WTC11 (cell line): Measurements from ENCODE around the gene SMYD3. TPM values are rescaled to one million over a fixed set of nuclear protein-coding genes. Genes with fewer than 3 reads are reported as not detected.

Source experiments
- ATAC-seq: fragments of 200-7000 bp; cut with Tn5 transposase; 2 replicates; pipeline ENCODE4 v1.10.0; 2021; ENCODE audit warnings: mild to moderate bottlenecking, moderate library complexity
- CTCF ChIA-PET: fragments of 300-600 bp; sonication (Branson Sonifier 250); formaldehyde crosslinking; loops from one replicate; lab custom pipeline; 2021; ENCODE audit warnings: antibody characterized with exemption; lab: Charles Lee
- POLR2A ChIA-PET: fragments of 350-600 bp; sonication (Branson Sonifier 250); formaldehyde crosslinking; loops from one replicate; lab custom pipeline; 2021; ENCODE audit warnings: antibody characterized with exemption; lab: Charles Lee
- DNase-seq: peaks from one replicate; pipeline ENCODE4 v3.0.0; 2021; ENCODE audit warnings: low spot score
- H3K27ac Mint-ChIP-seq: 2 replicates; pipeline ENCODE4 v1.8.0; 2021; ENCODE audit warnings: mixed read lengths
- H3K27me3 Mint-ChIP-seq: 2 replicates; pipeline ENCODE4 v1.8.0; 2021; ENCODE audit warnings: low read depth, mild to moderate bottlenecking, moderate library complexity, mixed read lengths
- H3K36me3 Mint-ChIP-seq: 2 replicates; pipeline ENCODE4 v1.8.0; 2021; ENCODE audit warnings: mixed read lengths
- H3K4me1 Mint-ChIP-seq: 2 replicates; pipeline ENCODE4 v1.8.0; 2022; ENCODE audit warnings: mixed read lengths
- H3K4me3 Mint-ChIP-seq: 2 replicates; pipeline ENCODE4 v1.8.0; 2021; ENCODE audit warnings: mild to moderate bottlenecking, moderate library complexity, mixed read lengths
- H3K9me3 Mint-ChIP-seq: 2 replicates; pipeline ENCODE4 v1.8.0; 2021; ENCODE audit warnings: mixed read lengths
- ATF2 ChIP-seq: sonication (generic); formaldehyde crosslinking; IDR thresholded peaks from 2 replicates; pipeline ENCODE4 v1.8.1; 2022; ENCODE audit warnings: low read depth, missing genetic modification reagents, borderline replicate concordance
- ATF3 ChIP-seq: sonication (generic); formaldehyde crosslinking; conservative IDR thresholded peaks from 2 replicates; pipeline ENCODE4 v1.8.1; 2022; ENCODE audit warnings: mild to moderate bottlenecking, missing genetic modification reagents
- ATF6 ChIP-seq: sonication (generic); formaldehyde crosslinking; IDR thresholded peaks from 2 replicates; pipeline ENCODE4 v1.8.1; 2023; ENCODE audit warnings: mild to moderate bottlenecking, missing genetic modification reagents
- EMX1 ChIP-seq: fragments of 250-450 bp; sonication (Bioruptor Pico); IDR thresholded peaks from 2 replicates; pipeline ENCODE4 v1.8.0; 2021; ENCODE audit warnings: mild to moderate bottlenecking
- ETV6 ChIP-seq: sonication (generic); formaldehyde crosslinking; IDR thresholded peaks from 2 replicates; pipeline ENCODE4 v1.8.1; 2022; ENCODE audit warnings: mild to moderate bottlenecking, missing genetic modification reagents
- FOXK1 ChIP-seq: sonication (generic); formaldehyde crosslinking; IDR thresholded peaks from 2 replicates; pipeline ENCODE4 v1.8.0; 2022; ENCODE audit warnings: mild to moderate bottlenecking, moderate library complexity, missing genetic modification reagents
- GTF2I ChIP-seq: fragments of 250-450 bp; sonication (Bioruptor Pico); conservative IDR thresholded peaks from 2 replicates; pipeline ENCODE4 v1.4.0; 2021; ENCODE audit warnings: mild to moderate bottlenecking
- IRF1 ChIP-seq: sonication (generic); formaldehyde crosslinking; IDR thresholded peaks from 2 replicates; pipeline ENCODE4 v1.8.0; 2023; ENCODE audit warnings: missing genetic modification reagents
- MYBL2 ChIP-seq: sonication (generic); formaldehyde crosslinking; IDR thresholded peaks from 2 replicates; pipeline ENCODE4 v1.8.1; 2023; ENCODE audit warnings: mild to moderate bottlenecking, moderate library complexity, missing genetic modification reagents
- OVOL2 ChIP-seq: fragments of 250-450 bp; sonication (Bioruptor Pico); IDR thresholded peaks from 2 replicates; pipeline ENCODE4 v1.9.0; 2021; ENCODE audit warnings: mild to moderate bottlenecking, borderline replicate concordance
- PRDM15 ChIP-seq: sonication (generic); formaldehyde crosslinking; IDR thresholded peaks from 2 replicates; pipeline ENCODE4 v1.8.0; 2022; ENCODE audit warnings: missing genetic modification reagents
- PREB ChIP-seq: sonication (generic); formaldehyde crosslinking; IDR thresholded peaks from 2 replicates; pipeline ENCODE4 v1.8.1; 2022; ENCODE audit warnings: mild to moderate bottlenecking, missing genetic modification reagents, moderate library complexity, borderline replicate concordance
- SOX15 ChIP-seq: fragments of 250-450 bp; sonication (Bioruptor Pico); IDR thresholded peaks from 2 replicates; pipeline ENCODE4 v1.9.0; 2021; ENCODE audit warnings: mild to moderate bottlenecking
- STAT6 ChIP-seq: sonication (generic); formaldehyde crosslinking; conservative IDR thresholded peaks from 2 replicates; pipeline ENCODE4 v1.8.1; 2023; ENCODE audit warnings: mild to moderate bottlenecking, low read depth, missing genetic modification reagents, moderate library complexity
- TP53 ChIP-seq: sonication (generic); formaldehyde crosslinking; IDR thresholded peaks from 2 replicates; pipeline ENCODE4 v1.8.1; 2023; ENCODE audit warnings: mild to moderate bottlenecking, missing genetic modification reagents
- ZBTB21 ChIP-seq: sonication (generic); formaldehyde crosslinking; IDR thresholded peaks from 2 replicates; pipeline ENCODE4 v1.8.1; 2023; ENCODE audit warnings: mild to moderate bottlenecking, missing genetic modification reagents, borderline replicate concordance
- ZNF396 ChIP-seq: fragments of 250-450 bp; sonication (Bioruptor Pico); IDR thresholded peaks from 2 replicates; pipeline ENCODE4 v1.8.0; 2021; ENCODE audit warnings: mild to moderate bottlenecking, moderate library complexity, borderline replicate concordance
- ZNF425 ChIP-seq: fragments of 250-450 bp; sonication (Bioruptor Pico); conservative IDR thresholded peaks from 2 replicates; pipeline ENCODE4 v1.9.0; 2021; ENCODE audit warnings: mild to moderate bottlenecking
- total RNA-seq: library from RNA; stranded (reverse); gene quantifications from 3 replicates; pipeline ENCODE4 v1.2.3, GENCODE V29; 2021

Gene SMYD3
- total RNA-seq, 1 experiment from 2014 or later, result 21.4 TPM

- TF ChIP-seq ZNF396 (CRISPR knock-in tag) (no peak), SOX15 (CRISPR knock-in tag) (no peak), ATF3 (CRISPR knock-in tag) (no peak), PREB (CRISPR knock-in tag) (no peak), EMX1 (no peak), ZNF425 (CRISPR knock-in tag) (no peak), PRDM15 (CRISPR knock-in tag) (no peak), FOXK1 (CRISPR knock-in tag) (no peak)
Observed at GRCh38 chr1:246081856-246082668, 425.0 kb downstream of the SMYD3 start (continued).

- CTCF ChIA-PET, result interaction anchor here (1.1 kb wide), 1 partner anchor 10 kb away, joined by 3 read pairs; no protein-coding TSS in a partner anchor
- DNase-seq, result no peak
- TF ChIP-seq ATF2 (CRISPR knock-in tag) (no peak), ATF6 (no peak), ETV6 (CRISPR knock-in tag) (no peak), GTF2I (no peak), MYBL2 (CRISPR knock-in tag) (no peak), TP53 (CRISPR knock-in tag) (no peak), STAT6 (no peak), IRF1 (CRISPR knock-in tag) (no peak), OVOL2 (CRISPR knock-in tag) (no peak), ZBTB21 (CRISPR knock-in tag) (no peak)
Observed at GRCh38 chr1:246081138-246081702, 425.9 kb downstream of the SMYD3 start.

More at GRCh38 chr1:246081138-246081702, 425.9 kb downstream of the SMYD3 start:
- Mint-ChIP-seq H3K4me3 (no peak overlapping the region), H3K4me1 (peaks cover 8% of the 10 kb centered on the region), H3K27me3 (no peaks in the 10 kb centered on the region), H3K9me3 (peaks cover 22% of the 10 kb centered on the region), H3K36me3 (peaks cover 22% of the 10 kb centered on the region), H3K27ac (no peak overlapping the region)
- POLR2A ChIA-PET, result interaction anchor here (1.0 kb wide), 1 partner anchor 11 kb away, joined by 4 read pairs; no protein-coding TSS in a partner anchor
- ATAC-seq, result no peak
